DMS 273 treated with DMSO at 0.1 percent for 48 hours (cell line): Measurements from ENCODE around the gene RAB33B.
"Not testable (repeated sequence)": the region's sequence is repeated elsewhere in the genome, so short reads cannot be mapped to it uniquely, and the experiment has no call there.

Experiments used
- DNase-seq: peaks from one replicate; lab custom pipeline; 2025; lab: John Stamatoyannopoulos, UW

RAB33B gene

GRCh38 chr4:139464512-139464911, 10.6 kb downstream of the RAB33B start:
- DNase-seq: not testable (repeated sequence)

GRCh38 chr4:139465922-139466321, 12.0 kb downstream of the RAB33B start:
- no peak for DNase-seq

GRCh38 chr4:139468756-139469155, 14.8 kb downstream of the RAB33B start:
- DNase-seq: not testable (repeated sequence)

GRCh38 chr4:139469216-139469615, 15.3 kb downstream of the RAB33B start:
- DNase-seq: no peak

GRCh38 chr4:139469869-139470268, 15.9 kb downstream of the RAB33B start:
- DNase-seq: no peak

GRCh38 chr4:139470295-139470694, 16.4 kb downstream of the RAB33B start:
- DNase-seq: no peak

GRCh38 chr4:139470997-139471665, 17.2 kb downstream of the RAB33B start:
- DNase-seq: no peak

- DNase-seq: no peak
Observed at GRCh38 chr4:139472852-139473251, 18.9 kb downstream of the RAB33B start.

GRCh38 chr4:139476363-139476762, 22.4 kb downstream of the RAB33B start:
- DNase-seq: no peak

- no peak for DNase-seq
Observed at GRCh38 chr4:139481465-139481864, 27.5 kb downstream of the RAB33B start.

- DNase-seq: no peak
Observed at GRCh38 chr4:139483000-139483399, 29.1 kb downstream of the RAB33B start.

GRCh38 chr4:139484783-139485311, 30.9 kb downstream of the RAB33B start:
- DNase-seq: no peak

- DNase-seq: no peak
Observed at GRCh38 chr4:139488442-139488841, 34.5 kb downstream of the RAB33B start.

GRCh38 chr4:139489638-139490037, 35.7 kb downstream of the RAB33B start:
- DNase-seq: no peak

GRCh38 chr4:139492429-139492828, 38.5 kb downstream of the RAB33B start:
- DNase-seq: no peak

- DNase-seq: no peak
Observed at GRCh38 chr4:139493176-139493575, 39.3 kb downstream of the RAB33B start.

- DNase-seq: no peak
Observed at GRCh38 chr4:139499186-139499585, 45.3 kb downstream of the RAB33B start.

GRCh38 chr4:139501117-139501516, 47.2 kb downstream of the RAB33B start:
- no peak for DNase-seq

GRCh38 chr4:139501527-139501926, 47.6 kb downstream of the RAB33B start:
- DNase-seq: no peak

- no peak for DNase-seq
Observed at GRCh38 chr4:139501927-139502899, 48.3 kb downstream of the RAB33B start.

GRCh38 chr4:139503622-139504166, 49.8 kb downstream of the RAB33B start:
- DNase-seq: no peak

GRCh38 chr4:139506774-139507173, 52.9 kb downstream of the RAB33B start:
- DNase-seq: no peak
